HG03378 (cell line): Measurements from ENCODE around the gene PMEL.
A peak's percentile ranks its signal among the peaks of the same experiment; 100 is the strongest.
"Not testable (repeated sequence)": the region's sequence is repeated elsewhere in the genome, so short reads cannot be mapped to it uniquely, and the experiment has no call there.

Source experiments
- ATAC-seq: cut with Tn5 transposase; IDR thresholded peaks from one replicate; pipeline ENCODE4 v1.9.1; 2021; ENCODE audit warnings: mild to moderate bottlenecking, moderate library complexity; ENCODE audit not compliant: unreplicated experiment

PMEL gene

GRCh38 chr12:55965941-55966407 is at the start of gene PMEL:
Gene PMEL (minus strand): TSS chr12:55966042. CDS start chr12:55966011, 31 bp downstream.
- no peak for ATAC-seq

DNA sequence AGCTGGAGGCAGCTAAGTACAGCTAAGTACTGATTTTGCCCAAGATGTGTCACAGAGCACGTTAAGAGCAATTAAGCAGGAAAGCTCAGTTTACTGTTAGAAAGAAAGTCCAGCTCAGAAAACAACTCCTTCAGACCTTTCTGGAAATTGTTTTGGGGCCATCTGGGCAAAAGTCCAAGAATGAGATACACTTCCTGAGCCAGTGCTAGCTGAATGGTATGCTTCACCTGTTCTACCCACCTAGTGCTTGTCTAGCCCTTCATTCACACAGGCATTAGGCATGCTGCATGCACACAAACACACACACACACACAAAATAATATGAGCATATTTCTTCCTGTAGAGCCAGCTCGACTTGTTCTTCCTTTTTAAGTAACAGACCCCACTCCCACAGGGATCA is 48.4 kb upstream of the PMEL start:
- ATAC-seq = no peak

DNA sequence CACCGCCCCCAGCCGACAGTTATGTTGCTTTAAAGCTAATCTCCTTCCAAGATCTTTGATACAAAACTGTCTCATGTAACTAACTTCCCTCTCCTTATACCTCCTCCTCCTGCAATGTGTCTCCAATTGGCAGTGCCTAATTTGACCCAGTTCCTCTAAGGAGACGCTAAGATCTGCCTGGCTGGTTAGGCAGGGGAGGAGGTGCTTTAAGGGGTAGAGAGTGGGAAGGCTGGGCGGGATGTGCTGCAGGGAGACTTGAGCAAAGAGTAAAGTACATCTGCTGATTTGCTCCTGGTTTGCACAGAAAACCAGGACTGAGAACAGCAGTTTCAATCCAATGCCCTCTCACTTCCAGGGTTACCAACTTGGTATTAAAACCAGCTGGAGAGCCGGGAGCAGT is 47.6 kb upstream of the PMEL start:
- ATAC-seq = no peak

DNA sequence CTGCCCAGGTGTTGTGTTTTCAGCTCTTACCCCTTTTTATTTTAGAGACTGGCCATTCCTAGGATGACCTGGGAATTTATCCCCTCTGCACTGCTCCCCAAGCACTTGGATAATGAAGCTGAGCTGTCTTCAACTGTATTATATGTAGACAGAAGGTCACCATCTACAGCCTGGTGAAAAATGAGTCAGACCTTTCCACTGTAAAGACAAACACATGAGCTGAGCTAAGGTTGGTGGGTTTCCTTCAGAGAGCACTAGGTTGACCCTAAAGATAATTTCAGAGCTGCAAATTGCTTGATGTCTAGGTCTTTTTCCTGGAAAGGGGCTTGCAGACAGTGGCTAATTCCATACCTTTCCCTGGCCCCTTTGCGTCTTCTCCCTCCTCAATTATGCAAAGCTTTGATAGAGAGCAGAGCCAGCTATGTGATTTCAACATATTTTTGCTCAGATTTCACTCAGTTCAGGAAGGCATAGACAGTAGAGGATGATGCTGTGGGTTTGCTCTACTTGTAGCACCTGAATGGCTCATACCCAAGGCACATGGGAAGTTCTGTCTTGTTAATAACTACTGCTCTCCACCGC is 45.8 kb upstream of the PMEL start:
- ATAC-seq = no peak

GRCh38 chr12:56010111-56010570 is 44.3 kb upstream of the PMEL start:
- ATAC-seq = no peak

- ATAC-seq = no peak
These were observed 42.0 kb upstream of the PMEL start for GRCh38 chr12:56007564-56008559.

DNA sequence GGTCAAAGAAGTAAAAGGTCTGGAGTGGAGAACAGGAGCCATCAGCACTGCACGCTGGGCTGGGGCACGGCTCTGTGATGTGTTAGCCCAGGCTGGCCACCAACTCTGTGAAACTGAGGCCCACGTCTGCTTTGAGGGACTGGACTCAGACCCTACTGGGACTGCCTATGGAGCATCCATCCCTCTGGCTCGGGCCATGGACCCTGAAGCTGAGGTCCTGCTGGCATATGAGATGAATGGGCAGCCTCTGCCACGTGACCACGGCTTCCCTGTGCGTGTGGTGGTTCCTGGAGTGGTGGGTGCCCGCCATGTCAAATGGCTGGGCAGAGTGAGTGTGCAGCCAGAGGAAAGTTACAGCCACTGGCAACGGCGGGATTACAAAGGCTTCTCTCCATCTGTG is 38.4 kb upstream of the PMEL start:
- ATAC-seq = no peak

DNA sequence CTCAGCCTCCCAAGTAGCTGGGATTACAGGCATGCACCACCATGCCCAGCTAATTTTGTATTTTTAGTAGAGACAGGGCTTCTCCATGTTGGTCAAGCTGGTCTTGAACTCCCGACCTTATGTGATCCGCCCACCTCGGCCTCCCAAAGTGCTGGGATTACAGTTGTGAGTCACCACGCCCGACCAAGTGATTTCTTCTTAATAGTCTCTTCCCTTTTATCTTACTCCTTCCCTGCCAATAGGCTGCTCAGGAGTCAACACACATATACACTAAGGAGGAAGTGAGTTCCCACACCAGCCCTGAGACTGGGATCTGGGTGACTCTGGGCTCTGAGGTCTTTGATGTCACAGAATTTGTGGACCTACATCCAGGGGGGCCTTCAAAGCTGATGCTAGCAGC is 37.5 kb upstream of the PMEL start:
- not testable (repeated sequence) for ATAC-seq

DNA sequence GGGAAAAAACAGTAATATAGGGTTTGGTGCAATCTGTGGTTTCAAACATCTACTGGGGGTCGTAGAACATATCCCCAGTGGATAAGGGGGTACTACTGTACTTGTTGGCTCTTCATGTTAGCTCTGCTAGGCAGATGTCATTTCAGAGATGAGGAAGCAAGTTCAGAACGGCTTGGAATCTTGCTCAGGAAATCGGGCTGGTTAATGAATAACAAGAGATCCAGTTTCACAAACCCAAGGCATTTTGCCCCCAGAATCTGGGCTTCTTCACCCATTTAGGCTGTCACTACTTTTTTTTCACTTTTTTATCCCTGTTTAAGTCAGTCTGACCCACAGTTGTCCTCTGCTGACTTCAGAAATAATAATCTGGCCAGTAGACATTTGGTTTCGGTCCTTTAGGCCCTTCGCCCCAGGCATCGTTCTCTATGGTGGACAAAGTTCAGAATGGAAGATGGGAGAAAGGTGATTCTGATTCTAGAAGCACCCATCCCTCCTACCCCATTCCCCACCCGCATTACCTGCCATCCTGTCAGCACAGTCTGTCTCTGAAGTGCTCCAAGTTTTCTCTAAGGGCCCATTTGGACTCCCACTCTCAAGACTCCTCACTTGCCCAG is 35.8 kb upstream of the PMEL start:
- no peak for ATAC-seq

DNA sequence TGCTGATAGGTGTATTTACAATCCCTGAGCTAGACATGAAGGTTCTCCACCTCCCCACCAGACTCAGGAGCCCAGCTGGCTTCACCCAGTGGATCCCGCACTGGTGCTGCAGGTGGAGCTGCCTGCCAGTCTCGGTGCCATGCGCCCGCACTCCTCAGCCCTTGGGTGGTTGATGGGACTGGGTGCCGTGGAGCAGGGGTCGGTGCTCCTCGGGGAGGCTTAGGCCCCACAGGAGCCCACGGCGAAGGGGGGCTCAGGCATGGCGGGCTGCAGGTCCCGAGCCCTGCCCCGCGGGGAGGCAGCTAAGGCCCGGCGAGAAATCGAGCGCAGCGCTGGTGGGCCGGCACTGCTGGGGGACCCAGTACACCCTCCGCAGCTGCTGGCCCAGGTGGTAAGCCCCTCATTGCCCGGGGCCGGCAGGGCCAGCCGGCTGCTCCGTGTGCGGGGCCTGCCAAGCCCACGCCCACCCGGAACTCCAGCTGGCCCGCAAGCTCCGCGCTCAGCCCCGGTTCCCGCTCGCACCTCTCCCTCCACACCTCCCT is 34.2 kb upstream of the PMEL start:
- ATAC-seq = not testable (repeated sequence)

DNA sequence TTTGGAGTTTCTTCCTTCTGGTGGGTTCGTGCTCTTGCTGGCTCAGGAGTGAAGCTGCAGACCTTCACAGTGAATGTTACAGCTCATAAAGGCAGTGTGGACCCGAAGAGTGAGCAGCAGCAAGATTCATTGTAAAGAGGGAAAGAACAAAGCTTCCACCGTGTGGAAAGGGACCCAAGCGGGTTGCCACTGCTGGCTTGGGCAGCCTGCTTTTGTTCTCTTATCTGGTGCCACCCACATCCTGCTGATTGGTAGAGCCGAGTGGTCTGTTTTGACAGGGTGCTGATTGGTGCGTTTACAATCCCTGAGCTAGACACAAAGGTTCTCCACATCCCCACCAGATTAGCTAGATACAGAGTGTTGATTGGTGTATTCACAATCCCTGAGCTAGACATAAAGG is 33.7 kb upstream of the PMEL start:
- not testable (repeated sequence) for ATAC-seq

DNA sequence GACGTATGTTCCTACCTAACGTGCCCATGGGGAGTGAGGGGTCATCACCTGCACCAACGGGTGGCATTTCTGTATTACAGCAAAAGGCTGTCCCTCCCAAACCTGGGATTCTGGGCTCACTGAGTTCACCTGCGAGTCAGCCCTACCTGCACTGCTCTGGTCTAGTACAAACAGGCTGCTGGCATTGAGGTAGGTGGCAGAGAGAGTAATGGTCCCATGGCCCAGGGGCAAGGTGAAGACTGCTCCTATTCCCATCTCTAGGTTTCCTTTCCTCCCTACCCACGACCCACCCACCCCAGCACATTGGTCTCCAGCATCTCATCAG is 31.7 kb upstream of the PMEL start:
- no peak for ATAC-seq

DNA sequence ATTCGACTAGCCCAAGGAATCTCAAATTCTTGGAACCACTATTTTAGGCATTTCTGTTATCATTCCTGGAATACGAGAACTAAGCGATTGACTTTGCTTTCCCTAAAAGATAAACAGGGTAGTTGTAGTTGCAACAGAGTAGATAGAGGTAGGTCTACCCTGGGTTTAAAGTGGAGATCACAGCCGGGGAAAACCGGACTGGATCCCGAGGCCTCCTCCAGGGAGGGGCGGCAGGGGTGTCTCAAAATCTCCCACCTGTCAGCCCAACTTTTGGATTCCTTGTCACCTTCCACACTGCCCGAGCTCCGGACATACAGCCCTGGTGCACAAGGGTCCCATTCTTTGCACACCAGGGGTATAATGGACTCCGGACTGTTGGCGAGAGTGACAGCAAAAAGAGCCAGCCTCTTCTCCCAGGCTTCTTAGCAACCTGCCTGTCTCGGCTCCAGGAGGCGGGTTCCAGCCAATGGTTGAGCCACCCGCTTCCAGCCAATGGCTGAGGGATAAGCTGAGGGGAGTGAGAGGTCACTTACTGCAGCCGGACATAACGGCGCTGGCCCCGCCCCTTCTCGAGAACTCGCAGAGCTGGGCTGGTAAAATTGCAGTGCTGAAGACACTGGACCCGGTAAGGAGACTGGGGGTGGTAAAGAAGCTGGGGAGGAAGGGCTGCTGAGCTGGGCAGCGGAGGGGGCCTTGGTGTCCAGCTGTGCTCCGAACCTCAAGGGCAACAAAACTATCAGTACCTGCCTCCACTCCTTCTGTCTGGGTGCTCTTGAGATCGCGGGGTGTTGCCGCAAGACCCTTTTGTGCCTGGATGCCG is 31.1 kb upstream of the PMEL start, which contains the start of gene SUOX:
Gene SUOX, plus strand, starts transcription at position 562 of the 820 bp plus-strand sequence. CDS start 4,946 bp downstream, outside the sequence.
- ATAC-seq = peak; percentile 98

DNA sequence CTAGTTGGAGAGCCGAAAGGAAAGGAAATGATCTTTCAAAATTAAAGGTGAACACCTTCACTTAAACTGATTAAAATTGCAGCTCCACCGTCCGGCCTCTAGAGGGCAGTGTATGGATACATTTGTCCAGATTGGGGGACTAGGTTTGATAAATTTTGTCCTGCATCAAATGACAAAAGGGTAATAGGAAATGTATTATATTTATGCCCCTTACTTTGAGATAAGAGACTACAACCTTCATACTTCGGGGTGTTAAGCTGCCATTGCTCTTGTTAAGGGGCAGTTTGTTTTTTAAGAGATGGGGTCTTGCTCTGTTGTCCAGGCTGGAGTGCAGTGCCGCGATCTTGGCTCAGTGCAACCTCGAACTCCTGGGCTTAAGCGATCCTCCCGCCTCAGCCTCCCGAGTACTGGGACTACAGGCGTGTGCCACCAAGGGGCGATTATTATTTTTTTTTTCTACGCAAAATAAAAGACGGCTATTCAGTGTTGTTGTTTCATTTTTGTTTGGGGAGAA is 30.4 kb upstream of the PMEL start:
- no peak for ATAC-seq

- no peak for ATAC-seq
These were observed 29.5 kb upstream of the PMEL start for GRCh38 chr12:55995366-55995765.

DNA sequence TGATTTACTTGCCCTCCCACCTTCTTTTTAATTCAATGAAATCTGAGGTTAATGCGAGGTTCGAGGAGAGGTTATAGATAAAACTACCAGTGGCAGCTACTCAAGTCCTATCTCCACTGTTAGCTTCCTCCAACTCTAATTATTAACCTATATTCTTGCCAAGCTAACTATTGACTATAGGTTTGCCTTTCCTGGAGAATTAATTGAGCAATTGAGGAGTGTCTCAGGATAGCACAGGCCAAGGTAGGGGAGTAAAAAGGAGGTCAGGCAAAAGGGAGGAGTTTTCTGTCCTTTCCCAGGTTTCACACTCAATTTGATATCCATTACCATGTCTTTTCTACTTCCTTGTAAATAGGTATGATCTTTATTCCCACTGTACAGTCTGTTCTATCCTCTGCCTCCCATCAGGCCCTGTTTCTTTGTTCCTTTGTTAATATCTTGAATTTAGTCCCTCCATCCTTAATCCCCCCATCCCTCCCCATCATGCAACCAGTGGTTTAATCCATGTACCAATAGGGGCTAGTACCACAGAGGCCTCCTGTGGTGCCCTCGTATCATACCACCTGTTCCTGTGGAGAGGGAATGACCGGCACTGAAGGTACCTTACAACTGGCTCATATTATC is 27.5 kb upstream of the PMEL start:
- no peak for ATAC-seq

DNA sequence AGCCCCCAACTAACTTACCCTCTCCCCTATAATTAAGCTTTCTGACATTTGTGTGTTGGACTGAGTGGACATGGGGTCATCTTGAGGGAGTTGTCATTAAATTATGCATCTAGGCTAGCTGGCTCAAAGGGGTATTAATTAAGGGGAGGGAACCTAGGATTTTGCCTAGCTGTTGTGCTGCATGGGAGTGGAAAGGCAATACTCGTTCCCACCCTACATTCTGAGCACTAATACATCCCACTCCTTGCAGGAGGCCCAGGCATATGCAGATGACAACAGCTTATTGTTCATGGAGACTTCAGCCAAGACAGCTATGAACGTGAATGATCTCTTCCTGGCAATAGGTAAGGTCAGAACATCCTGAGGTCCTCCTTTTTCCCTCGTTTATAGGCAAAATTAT is 25.3 kb upstream of the PMEL start:
- ATAC-seq = no peak

GRCh38 chr12:55985976-55986375 is 20.1 kb upstream of the PMEL start:
- not testable (repeated sequence) for ATAC-seq

DNA sequence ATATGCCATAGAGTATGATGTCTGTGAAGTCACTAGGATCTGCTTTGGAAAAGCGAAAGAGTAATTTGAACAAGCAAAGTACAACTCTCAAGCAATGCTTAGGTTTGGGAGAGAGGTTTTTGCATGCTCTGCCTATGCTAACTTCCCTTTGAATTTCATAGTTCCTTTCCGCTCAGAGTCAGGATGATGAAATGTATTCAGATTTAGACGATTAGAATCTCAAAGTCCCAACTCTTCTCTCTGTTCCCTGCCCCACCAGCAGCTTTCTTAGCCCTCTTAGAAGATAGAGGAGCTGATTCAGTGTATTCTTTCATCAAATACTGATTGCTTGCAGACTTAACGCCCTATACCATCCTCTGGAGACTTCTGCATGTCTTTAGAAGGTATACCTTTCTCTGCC is 19.5 kb upstream of the PMEL start:
- no peak for ATAC-seq

- ATAC-seq = no peak
These were observed 19.0 kb upstream of the PMEL start for GRCh38 chr12:55984861-55985260.
